ENCODE data around the gene HSD3B7.
A peak's percentile ranks its signal among the peaks of the same experiment; 100 is the strongest.

The HSD3B7 gene

DNA sequence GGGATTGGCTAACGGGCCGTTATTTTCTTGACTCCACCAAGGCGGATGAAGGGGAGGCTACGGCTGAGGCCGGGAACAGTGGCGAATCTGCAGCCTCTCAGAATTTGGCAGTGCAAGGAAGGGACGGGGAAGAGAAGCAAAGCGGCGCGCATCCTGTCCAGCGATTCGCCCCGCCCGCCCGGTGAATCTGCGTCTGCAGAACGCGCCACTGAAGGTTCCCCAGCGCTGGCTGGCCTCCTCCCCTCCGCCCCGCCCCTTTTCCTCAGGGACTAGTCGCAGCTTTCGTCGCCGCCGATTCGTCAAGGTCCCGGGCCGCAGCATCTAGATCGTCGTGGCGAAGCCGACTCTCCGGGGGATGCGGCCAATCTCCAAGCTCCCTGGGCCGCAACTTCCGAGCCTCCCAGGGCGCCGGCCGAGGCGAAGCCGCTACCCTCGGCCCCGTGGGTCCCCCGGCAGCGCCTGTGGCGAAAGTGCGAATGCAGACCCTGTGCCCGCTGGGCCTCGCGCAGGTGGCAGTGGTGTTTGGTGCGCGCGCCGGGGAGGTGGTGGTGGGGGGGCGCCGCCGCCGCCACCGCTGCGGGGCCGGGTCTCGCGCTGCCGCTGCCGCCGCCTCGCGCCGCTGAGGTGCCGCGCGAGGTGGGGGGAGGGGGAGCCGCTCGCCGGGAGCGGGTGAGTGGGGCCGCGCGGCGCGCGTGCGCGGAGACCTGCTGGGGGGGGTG lies 27.4 kb upstream of the HSD3B7 start, which contains the start of gene SETD1A:
SETD1A (plus strand) TSS at position 299 of the 719 bp plus-strand sequence. CDS start 978 bp downstream, outside the sequence.
- peak; percentile 67 for DNase-seq

DNA sequence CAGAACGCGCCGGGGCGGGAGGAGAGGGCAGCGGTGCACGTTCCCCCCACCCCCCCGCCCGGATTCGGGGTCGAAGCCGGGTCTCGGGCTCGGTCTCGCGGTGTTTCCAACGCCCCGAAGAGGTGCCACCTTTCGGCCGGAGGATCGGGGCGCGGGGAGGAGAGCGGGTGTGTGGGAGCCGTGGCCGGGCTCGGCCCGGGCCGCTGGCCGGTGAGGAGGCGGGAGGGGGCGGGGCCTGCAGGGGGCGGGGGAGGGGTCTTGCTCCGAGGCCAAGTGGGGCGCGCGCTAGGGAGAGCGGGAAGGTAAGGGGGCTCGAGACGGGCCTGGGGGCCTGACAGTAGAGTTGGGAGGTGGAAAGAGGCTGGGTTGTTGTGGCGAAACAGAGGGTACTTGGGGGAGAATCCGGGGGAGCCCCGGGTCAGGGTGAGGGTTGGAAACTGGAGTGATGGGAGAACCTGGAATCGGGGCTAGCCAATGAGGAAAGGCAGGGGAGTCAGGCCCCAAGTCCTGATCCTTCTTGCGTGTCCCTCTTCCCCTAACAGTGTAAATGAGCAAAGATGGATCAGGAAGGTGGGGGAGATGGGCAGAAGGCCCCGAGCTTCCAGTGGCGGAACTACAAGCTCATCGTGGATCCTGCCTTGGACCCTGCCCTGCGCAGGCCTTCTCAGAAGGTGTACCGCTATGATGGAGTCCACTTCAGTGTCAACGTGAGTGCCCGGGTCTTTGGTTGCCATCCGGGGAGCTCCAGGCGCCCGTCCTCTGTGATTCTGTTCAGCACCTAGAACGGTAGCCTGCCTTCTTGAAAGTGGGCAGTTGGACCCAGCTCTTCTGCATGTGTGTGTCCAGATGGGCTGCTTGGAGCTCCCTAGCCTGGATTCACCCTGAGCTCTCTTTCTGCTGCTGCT lies 26.6 kb upstream of the HSD3B7 start:
- DNase-seq: no peak

DNA sequence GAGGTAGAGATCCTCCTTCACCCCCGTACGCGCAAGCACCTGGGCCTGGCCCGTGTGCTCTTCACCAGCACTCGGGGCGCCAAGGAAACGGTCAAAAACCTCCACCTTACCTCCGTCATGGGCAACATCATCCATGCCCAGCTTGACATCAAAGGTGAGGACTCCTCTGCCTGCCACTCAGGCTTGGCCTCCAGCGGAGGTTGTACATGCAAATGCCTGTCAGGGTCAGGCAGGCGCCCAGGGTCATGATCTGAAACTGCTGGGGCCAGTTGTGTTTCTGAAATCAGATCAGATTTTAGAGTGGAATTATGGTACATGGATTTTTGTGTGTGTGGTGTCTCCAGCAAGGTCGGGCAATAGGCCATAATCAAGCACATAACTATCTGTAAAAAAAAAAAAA lies 23.6 kb upstream of the HSD3B7 start:
- DNase-seq: no peak

DNA sequence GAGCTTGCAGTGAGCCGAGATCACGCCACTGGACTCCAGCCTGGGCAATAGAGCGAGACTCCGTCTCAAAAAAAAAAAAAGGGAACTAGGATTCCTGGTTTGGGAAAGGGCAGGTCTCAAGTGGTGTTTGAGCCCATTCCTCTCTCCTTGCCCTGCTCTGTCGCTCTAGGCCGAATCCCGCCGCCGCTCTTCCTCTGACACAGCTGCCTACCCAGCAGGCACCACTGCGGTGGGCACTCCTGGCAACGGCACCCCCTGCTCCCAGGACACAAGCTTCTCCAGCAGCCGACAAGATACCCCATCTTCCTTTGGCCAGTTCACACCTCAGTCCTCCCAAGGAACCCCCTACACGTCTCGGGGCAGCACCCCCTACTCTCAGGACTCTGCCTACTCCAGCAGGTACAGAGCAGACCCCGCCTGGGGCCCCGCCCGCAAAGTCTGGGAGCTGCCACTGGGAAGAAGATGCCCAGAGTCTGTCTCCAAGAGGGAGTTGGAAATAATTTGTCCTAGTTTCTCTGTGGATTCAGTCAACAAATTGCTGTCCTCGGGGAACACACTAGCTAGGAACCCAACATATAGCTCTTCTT lies 21.0 kb upstream of the HSD3B7 start:
- no peak for DNase-seq

DNA sequence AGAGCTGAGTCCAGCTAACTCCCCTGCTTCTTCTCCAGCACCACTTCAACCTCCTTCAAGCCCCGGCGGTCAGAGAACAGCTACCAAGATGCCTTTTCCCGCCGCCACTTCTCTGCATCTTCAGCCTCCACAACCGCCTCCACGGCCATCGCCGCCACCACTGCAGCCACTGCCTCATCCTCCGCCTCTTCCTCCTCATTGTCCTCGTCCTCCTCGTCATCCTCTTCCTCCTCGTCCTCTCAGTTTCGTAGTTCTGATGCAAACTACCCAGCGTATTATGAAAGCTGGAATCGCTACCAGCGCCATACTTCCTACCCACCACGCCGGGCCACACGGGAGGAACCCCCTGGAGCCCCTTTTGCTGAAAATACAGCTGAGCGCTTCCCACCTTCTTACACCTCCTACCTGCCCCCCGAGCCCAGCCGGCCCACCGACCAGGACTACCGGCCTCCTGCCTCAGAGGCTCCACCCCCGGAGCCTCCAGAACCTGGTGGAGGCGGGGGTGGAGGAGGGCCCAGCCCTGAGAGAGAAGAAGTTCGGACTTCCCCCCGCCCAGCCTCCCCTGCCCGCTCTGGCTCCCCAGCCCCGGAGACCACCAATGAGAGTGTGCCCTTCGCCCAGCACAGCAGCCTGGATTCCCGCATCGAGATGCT lies 20.3 kb upstream of the HSD3B7 start:
- DNase-seq: no peak

DNA sequence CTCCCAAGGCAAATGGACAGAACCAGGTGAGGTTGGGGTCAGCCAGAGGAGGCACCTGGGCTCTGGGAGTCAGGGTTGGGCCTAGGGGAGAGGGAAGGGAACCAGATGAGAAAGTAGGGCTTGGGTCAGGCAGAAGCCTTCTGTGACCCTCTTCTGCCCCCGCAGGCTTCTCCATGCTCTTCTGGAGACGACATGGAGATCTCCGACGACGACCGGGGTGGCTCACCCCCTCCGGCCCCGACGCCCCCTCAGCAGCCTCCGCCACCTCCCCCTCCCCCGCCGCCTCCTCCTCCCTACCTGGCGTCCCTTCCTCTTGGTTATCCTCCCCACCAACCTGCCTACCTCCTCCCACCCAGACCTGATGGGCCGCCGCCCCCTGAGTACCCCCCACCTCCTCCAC lies 19.6 kb upstream of the HSD3B7 start:
- no peak for DNase-seq

DNA sequence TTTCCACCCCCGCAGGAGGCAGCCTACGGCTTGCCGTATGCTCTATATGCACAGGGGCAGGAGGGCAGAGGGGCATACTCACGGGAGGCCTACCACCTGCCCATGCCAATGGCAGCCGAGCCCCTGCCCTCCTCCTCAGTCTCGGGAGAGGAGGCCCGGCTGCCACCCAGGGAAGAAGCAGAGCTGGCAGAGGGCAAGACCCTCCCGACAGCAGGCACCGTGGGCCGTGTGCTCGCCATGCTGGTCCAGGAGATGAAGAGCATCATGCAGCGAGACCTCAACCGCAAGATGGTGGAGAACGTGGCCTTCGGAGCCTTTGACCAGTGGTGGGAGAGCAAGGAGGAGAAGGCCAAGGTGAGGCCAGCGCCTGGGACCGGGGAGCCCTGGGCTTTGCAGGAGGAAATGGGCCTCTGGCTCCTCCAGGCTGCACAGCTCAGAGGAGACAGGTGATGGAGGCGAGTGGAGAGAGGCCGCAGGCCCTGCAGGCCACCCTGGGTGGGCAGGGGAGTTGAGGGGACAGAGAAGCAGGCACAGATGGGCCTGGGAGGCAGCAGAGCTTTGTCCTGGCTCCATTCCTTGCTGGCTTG lies 18.9 kb upstream of the HSD3B7 start:
- DNase-seq: no peak

DNA sequence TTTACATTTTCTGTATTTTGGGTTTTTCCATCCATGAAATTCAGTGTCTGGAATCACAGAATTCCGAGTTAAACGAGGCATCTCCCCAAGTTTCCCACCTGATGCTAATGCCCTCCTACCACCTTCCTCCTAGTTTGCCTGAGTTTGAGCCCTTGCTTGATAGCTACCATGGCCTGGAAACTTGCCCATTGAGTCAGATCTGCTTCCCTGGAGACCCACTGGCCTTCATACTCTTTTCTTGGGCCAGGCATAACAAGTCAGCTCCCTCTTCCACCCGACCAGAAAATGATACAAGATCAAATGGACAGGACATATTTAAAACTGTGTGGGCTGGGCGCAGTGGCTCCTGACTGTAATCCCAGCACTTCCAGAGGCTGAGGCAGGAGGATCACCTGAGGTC lies 17.2 kb upstream of the HSD3B7 start:
- no peak for DNase-seq

DNA sequence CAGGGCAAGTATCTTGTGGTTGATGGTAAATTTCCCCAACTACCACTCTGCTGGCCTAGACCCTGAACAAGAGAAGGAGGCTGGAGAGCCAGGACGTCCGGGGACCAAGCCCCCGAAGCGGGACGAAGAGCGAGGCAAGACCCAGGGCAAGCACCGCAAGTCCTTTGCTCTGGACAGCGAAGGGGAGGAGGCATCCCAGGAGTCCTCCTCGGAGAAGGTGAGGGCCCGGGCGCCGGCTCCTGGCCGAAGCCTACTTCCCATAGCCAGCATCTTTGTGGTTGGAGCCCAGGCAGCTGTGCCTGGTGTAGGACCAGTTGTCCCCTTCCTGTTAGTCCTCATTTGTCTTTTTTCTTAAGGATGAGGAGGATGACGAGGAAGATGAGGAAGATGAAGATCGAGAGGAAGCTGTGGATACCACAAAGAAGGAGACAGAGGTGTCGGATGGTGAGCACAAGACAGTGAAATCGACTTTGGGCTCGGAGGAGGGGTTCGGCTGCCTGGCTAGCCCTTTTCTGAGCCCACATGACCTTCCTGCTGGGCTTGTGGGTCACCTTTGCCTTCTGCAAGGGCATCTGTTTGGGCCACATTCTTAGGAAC lies 15.7 kb upstream of the HSD3B7 start:
- no peak for DNase-seq

DNA sequence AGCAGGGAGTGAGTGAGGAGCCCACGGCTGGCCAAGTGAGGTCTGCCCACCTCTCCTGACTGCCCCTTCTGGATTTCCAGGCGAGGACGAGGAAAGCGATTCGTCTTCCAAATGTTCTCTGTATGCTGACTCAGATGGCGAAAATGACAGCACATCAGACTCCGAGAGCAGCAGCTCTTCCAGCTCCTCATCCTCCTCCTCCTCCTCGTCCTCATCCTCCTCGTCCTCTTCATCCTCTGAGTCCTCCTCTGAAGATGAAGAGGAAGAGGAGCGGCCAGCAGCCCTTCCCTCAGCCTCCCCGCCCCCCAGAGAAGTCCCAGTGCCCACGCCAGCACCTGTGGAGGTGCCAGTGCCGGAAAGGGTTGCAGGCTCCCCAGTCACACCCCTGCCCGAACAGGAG lies 13.7 kb upstream of the HSD3B7 start:
- no peak for DNase-seq

DNA sequence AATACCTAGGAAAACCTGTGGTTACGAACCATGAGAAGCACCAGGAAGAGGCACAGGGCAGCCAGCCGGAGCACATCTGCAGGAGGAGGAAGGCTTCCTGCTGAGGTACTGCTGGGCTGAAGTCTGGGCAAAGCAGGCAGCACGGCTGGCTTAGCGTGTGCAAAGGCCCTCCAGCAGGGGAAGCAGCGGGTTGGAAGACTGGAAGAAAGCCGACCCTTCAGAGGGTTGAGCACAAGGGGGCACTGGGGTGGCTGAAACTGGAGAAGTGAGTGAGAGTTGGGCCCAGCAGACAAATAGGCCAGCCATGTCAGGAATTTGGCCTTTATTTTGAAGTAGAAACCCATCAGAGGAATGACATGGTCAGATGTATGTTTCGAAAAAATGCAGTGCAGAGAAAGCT lies 12.1 kb upstream of the HSD3B7 start:
- no peak for DNase-seq

DNA sequence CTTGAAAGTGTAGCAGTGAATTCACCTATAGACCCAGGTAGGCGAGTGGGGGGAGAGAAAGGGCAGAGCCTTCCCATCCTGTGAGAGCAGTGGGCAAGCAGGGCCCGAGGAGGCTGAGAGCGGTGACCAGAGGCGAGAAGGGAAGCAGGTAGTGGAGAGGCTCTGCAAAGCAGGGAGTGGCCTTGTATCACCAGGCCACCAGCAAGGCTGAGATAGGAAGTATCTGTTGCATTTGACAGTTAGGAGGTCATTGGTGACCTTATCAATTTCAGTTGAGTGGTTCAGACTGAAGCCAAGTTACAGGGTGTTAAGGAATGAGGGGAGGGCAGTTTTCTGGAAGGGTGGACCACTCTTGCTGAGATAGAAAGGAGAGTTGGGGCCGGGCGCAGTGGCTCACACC lies 10.7 kb upstream of the HSD3B7 start:
- DNase-seq: no peak

DNA sequence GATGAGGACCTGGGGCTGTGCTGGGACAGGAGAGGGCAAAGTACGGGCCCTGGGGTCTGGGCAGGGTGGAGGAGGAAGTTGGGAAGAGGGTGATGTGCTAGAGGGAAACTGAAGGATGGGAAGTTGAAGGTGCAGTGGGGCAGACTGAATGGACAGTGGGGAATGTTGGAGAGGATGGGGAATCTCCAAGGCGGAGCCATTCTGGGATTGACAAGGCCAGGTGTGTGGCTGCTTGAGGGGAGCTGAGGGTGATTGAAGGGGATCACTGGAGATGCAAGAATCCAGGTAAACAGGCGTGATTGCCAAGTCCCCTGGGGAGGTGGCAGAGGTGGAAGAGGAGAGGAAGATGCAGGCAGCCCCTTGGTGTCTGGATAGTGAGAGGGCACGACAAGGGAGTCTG lies 8.5 kb upstream of the HSD3B7 start:
- DNase-seq: no peak

DNA sequence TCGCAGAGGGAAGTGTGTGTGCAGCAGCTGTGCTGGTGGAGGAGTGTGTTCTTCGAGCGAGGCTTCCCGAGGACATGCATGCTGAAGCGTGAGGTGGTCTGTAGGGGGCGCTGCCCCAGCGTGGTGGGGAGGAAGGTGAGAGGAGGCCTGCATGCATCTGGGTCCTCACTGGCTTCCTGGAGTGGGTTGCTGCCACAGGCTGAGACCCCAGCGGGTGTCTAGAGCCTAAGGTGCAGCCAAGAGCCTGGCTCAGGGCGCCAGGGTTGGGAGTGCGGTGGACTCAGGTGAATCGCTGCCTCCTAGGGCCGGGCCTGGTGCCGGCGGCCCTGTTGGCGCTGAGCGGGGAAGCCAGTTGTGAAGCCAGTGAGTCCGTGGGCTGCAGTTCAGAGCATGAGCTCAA lies 7.5 kb upstream of the HSD3B7 start:
- DNase-seq: no peak

DNA sequence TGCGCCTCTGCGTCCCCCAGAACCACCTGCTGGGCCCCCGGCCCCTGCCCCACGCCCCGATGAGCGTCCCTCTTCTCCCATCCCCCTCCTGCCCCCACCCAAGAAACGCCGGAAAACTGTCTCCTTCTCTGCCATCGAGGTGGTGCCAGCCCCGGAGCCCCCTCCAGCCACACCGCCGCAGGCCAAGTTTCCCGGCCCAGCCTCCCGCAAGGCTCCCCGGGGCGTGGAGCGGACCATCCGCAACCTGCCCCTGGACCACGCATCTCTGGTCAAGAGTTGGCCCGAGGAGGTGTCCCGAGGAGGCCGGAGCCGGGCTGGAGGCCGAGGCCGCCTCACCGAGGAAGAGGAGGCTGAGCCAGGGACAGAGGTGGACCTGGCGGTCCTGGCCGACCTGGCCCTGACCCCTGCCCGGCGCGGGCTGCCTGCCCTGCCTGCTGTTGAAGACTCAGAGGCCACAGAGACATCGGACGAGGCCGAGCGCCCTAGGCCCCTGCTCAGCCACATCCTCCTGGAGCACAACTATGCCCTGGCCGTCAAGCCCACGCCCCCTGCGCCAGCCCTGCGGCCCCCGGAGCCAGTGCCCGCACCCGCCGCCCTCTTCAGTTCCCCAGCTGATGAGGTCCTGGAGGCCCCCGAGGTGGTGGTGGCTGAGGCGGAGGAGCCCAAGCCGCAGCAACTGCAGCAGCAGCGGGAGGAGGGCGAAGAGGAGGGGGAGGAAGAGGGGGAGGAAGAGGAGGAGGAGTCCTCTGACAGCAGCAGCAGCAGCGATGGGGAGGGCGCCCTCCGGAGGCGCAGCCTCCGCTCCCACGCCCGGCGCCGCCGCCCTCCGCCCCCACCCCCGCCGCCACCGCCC lies 5.6 kb upstream of the HSD3B7 start:
- no peak for DNase-seq

DNA sequence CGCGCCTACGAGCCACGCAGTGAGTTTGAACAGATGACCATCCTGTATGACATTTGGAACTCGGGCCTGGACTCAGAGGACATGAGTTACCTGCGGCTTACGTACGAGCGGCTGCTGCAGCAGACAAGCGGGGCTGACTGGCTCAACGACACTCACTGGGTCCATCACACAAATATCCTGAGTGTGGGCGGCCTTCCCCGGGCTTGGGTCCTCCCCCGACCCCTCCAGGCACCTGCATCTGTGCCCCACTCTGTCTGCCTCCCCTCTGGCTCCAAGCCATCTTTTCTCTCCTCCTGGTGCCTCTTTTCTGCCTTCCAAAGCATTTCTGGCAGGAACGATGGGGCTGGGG lies 5.0 kb upstream of the HSD3B7 start:
- no peak for DNase-seq

DNA sequence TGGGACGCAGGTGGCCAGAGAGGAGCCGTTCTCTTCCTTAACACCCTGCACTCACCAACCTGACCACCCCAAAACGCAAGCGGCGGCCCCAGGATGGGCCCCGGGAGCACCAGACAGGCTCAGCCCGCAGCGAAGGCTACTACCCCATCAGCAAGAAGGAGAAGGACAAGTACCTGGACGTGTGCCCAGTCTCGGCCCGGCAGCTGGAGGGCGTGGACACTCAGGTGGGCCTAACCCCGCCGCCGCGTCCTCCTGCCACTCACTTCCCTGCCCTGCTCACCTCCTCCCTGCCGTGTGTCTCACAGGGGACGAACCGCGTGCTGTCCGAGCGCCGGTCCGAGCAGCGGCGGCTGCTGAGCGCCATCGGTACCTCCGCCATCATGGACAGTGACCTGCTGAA lies 4.6 kb upstream of the HSD3B7 start:
- DNase-seq: no peak

DNA sequence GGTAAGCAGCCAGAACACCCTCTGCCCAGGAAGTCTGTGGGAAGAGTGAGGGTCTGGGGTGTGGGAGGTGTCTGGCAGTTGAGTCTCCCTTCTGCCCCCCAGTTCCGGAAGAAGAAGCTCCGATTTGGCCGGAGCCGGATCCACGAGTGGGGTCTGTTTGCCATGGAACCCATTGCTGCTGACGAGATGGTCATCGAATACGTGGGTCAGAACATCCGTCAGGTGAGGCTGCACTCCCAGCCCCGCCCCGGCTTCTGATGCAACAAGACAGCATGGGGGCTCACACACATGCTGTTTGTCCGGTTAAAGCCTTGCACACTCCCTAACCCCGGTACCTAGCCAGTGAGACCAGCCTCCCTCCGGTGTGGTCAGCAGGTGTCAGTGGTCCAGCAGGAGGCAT lies 4.0 kb upstream of the HSD3B7 start:
- DNase-seq: no peak

DNA sequence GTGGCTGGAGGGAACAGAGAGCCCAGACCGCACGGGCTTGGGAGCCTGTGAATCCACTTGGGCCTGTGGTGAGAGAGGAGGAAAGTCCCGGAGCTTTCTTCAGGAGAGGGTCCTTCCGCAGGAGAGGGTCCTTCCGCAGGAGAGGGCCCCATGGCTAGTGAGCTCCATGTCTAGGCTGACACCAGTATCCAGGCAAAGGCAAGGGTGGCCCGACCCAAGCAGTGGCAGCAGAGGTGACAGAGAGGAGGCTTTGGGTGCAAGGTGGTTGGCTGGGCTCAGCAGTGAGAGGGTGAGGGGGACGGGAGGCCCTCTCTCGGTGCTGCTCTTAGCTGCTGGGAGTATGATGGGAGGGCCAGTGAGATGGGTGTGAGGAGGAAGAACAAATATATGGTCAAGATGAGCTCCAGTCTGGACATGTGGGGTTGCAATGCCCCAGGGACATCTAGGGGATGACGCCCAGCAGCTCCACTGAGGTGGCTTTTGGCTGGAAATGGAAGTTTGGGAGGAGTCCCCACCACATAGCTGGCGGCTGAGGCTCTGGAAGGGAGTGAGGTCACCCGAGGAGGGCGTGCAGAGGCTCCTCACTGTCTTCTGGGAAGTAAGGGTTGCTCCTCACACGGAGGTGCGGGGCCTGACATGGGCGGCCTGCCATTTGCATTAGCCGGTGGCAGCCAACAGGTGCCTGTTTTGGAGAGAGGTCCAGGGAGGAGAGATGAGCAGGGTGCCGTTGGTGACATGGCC lies 2.3 kb upstream of the HSD3B7 start:
- no peak for DNase-seq

DNA sequence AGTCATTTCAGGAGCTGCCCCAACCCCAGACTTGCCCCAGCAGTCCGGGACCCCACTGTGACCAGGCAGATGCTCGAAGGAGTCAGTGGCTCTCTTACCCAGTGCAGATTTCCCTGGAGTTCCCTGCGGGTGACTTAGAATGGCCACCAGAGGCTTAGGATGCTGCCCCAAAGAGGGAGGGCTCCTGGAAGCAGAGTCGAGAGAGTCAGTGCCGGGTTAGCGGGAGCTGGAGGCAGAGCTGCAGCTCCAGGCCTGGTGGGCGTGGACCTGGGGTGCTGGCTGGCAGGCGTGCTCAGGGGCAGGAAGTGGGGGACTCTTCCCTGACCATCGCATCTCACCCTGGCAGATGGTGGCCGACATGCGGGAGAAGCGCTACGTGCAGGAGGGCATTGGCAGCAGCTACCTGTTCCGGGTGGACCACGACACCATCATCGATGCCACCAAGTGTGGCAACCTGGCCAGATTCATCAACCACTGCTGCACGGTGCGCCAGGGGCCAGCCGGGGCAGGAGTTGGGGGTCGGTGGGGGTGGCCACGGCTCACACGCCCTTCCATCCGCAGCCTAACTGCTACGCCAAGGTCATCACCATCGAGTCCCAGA lies 1.6 kb upstream of the HSD3B7 start:
- no peak for DNase-seq
